ENCODE results near the gene APOLD1. TPM values are rescaled to one million over a fixed set of nuclear protein-coding genes. Genes with fewer than 3 reads are reported as not detected.

APOLD1 gene
- polyA plus RNA-seq, 3 donors = 0.08 to 0.21 TPM; not detected in 1

DNA sequence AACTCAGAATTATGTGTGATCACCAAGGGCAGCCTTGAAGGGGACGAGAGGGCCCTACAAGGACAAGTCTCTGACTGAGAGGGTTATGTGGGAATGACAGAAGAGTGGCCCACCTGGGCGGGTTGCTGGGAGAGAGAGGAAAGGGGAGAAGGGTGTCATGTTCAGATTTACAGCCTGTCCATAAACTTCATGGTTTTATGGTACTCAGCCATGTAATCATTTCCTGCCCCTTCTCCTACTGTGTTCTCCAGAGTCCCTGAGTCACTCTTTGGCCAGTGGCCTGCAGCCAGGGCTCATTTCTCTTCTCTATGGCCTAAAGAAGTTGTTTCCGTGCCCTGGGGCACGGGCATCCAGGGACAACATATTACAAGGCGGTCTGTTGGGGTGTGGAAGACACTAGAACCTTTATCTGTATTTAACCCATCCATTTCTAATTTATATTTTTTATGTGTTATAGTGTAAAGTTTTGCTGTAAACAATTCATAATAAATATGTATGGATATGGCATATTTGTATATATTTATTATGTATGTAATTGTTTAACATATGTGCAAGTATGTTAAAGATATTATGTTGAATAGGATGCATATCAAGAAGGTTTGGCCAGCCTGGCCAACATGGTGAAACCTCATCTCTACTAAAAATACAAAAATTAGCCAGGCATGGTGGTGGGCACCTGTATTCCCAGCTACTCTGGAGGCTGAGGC, 54.6 kb downstream of the APOLD1 start:
- Histone ChIP-seq H3K27ac (ENCODE audit: low read depth in 1 of 2, low read length in 2 of 2) (no peak overlapping the region), H3K4me1 (ENCODE audit: control insufficient read depth in 1 of 2, insufficient read depth in 2 of 2, low read length in 2 of 2) (no peaks in the 10 kb centered on the region), H3K27me3 (ENCODE audit: control insufficient read depth in 2 of 2, insufficient read depth in 2 of 2, low read length in 2 of 2) (no peaks in the 10 kb centered on the region), H4K20me1 (ENCODE audit: insufficient read depth, low read length) (no peaks in the 10 kb centered on the region), H3K4me2 (replicated peaks; ENCODE audit: extremely low read depth, low read length, poor library complexity, severe bottlenecking) (no peak overlapping the region), H3K79me2 (ENCODE audit: insufficient read depth, low read length) (no peaks in the 10 kb centered on the region), H3K36me3 (replicated peaks in 1 of 2; ENCODE audit: control insufficient read depth in 1 of 2, insufficient read depth in 2 of 2, low read length in 2 of 2) (no peaks in the 10 kb centered on the region), H3K9ac (ENCODE audit: insufficient read depth, low read length, poor library complexity, severe bottlenecking) (no peak overlapping the region), H2AFZ (ENCODE audit: insufficient read depth, low read depth, low read length, poor library complexity, severe bottlenecking) (no peak overlapping the region), H3K4me3 (replicated peaks in 1 of 3; ENCODE audit: low read depth in 2 of 3, low read length in 3 of 3) (no peak overlapping the region), H3K9me3 (replicated peaks in 1 of 2; ENCODE audit: control insufficient read depth in 1 of 2, insufficient read depth in 1 of 2, low read length in 2 of 2) (no peaks in the 10 kb centered on the region)
- TF ChIP-seq, protein P1, sequence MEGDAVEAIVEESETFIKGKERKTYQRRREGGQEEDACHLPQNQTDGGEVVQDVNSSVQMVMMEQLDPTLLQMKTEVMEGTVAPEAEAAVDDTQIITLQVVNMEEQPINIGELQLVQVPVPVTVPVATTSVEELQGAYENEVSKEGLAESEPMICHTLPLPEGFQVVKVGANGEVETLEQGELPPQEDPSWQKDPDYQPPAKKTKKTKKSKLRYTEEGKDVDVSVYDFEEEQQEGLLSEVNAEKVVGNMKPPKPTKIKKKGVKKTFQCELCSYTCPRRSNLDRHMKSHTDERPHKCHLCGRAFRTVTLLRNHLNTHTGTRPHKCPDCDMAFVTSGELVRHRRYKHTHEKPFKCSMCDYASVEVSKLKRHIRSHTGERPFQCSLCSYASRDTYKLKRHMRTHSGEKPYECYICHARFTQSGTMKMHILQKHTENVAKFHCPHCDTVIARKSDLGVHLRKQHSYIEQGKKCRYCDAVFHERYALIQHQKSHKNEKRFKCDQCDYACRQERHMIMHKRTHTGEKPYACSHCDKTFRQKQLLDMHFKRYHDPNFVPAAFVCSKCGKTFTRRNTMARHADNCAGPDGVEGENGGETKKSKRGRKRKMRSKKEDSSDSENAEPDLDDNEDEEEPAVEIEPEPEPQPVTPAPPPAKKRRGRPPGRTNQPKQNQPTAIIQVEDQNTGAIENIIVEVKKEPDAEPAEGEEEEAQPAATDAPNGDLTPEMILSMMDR (IDR thresholded peaks at IDR 0.05) = no peak
- intact Hi-C loops (cut with micrococcal nuclease) = no loop called here
- Mint-ChIP-seq H3K36me3 (peaks cover 4 to 8% of the 10 kb centered on the region in 2 donors), H3K9me3 (no peaks in the 10 kb centered on the region), H3K27ac (peak overlapping the region in 1 of 7 donors; percentile 74), H3K27me3 (ENCODE audit: low read depth in 3 of 3) (peaks cover 0 to 2% (median 0%) of the 10 kb centered on the region in 3 donors), H3K4me3 (no peak overlapping the region), H3K4me1 (peaks cover 4% of the 10 kb centered on the region)
- no CpG with 5 or more reads among the region's 5 CpGs for WGBS (ENCODE audit: insufficient coverage)
- no peak for DNase-seq

DNA sequence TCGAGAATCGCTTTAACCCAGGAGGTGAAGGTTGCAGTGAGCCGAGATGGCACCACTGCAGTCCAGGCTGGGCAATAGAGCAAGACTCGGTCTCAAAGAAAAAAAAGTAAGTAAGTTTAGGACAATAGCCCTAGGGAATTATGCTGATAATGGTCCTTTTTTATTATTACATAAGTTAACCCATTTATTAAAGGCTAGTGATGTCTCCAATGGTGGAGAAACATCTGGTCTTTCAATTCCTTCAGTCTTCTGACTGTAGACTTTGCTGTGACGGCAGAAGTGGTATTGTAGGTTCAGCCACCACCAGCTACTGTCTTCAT, 55.1 kb downstream of the APOLD1 start:
- no peak overlapping the region for H3K4me3 Mint-ChIP-seq

More for the DNA sequence above, 55.1 kb downstream of the APOLD1 start:
- H3K4me3 ChIP-seq (replicated peaks in 1 of 3; ENCODE audit: low read depth in 2 of 3, low read length in 3 of 3) = no peak overlapping the region
- peaks cover 4% of the 10 kb centered on the region for H3K4me1 Mint-ChIP-seq
- H3K36me3 ChIP-seq (replicated peaks in 1 of 2; ENCODE audit: control insufficient read depth in 1 of 2, insufficient read depth in 2 of 2, low read length in 2 of 2) = no peaks in the 10 kb centered on the region
- H3K27ac ChIP-seq (ENCODE audit: low read depth in 1 of 2, low read length in 2 of 2) = no peak overlapping the region
- no peaks in the 10 kb centered on the region for H3K9me3 Mint-ChIP-seq
- no peaks in the 10 kb centered on the region for H3K4me1 ChIP-seq (ENCODE audit: control insufficient read depth in 1 of 2, insufficient read depth in 2 of 2, low read length in 2 of 2)
- peaks cover 0 to 3% (median 0%) of the 10 kb centered on the region in 3 donors for H3K27me3 Mint-ChIP-seq (ENCODE audit: low read depth in 3 of 3)
- no peak overlapping the region for H3K27ac Mint-ChIP-seq
- intact Hi-C loops (cut with micrococcal nuclease) = no loop called here
- H3K4me2 ChIP-seq (replicated peaks; ENCODE audit: extremely low read depth, low read length, poor library complexity, severe bottlenecking) = no peak overlapping the region
- H3K9me3 ChIP-seq (replicated peaks in 1 of 2; ENCODE audit: control insufficient read depth in 1 of 2, insufficient read depth in 1 of 2, low read length in 2 of 2) = no peaks in the 10 kb centered on the region
- H2AFZ ChIP-seq (ENCODE audit: insufficient read depth, low read depth, low read length, poor library complexity, severe bottlenecking) = no peak overlapping the region
- peaks cover 3 to 8% of the 10 kb centered on the region in 2 donors for H3K36me3 Mint-ChIP-seq
- TF ChIP-seq, protein P1 (IDR thresholded peaks at IDR 0.05) = no peak
- no peak overlapping the region for H3K9ac ChIP-seq (ENCODE audit: insufficient read depth, low read length, poor library complexity, severe bottlenecking)
- no peaks in the 10 kb centered on the region for H4K20me1 ChIP-seq (ENCODE audit: insufficient read depth, low read length)
- H3K79me2 ChIP-seq (ENCODE audit: insufficient read depth, low read length) = no peaks in the 10 kb centered on the region
- 100% methylated on average over 1 of the region's 5 CpGs for whole genome bisulfite sequencing (ENCODE audit: insufficient coverage)
- H3K27me3 ChIP-seq (ENCODE audit: control insufficient read depth in 2 of 2, insufficient read depth in 2 of 2, low read length in 2 of 2) = no peaks in the 10 kb centered on the region
- no peak for DNase-seq

Small RNAs within 50 kb of the gene (small RNA-seq; reads per million reads assigned to genes)
- gene AC007215.1 (ENCODE audit: insufficient read length, low read depth) (not detected), gene MIR613 (ENCODE audit: insufficient read length, low read depth) (not detected)

Other genes starting within 250 kb of the APOLD1 start
- under 1 TPM; 0.04 to 0.46 (median 0.27) TPM for gene DUSP16, start 222.8 kb upstream of the APOLD1 start, polyA plus RNA-seq
- 10 to 100 TPM; 14.4 to 45.9 (median 38.2) TPM for gene CREBL2, start 173.8 kb upstream of the APOLD1 start, polyA plus RNA-seq
- gene GPR19, start 89.5 kb upstream of the APOLD1 start, polyA plus RNA-seq = not detected
- 10 to 100 TPM in 1 of 3 donors, 1 to 10 TPM in 2; 9.2 to 98.1 (median 9.5) TPM for gene CDKN1B, start 68.3 kb upstream of the APOLD1 start, polyA plus RNA-seq
- gene DDX47, start 27.7 kb downstream of the APOLD1 start, polyA plus RNA-seq = 10 to 100 TPM; 27.6 to 35.2 (median 30.1) TPM
- under 1 TPM in 1 of 3 donors, not detected in 2; 0.43 TPM for gene GPRC5A, start 105.9 kb downstream of the APOLD1 start, polyA plus RNA-seq
- under 1 TPM in 1 of 3 donors, not detected in 2; 0.49 TPM for gene GPRC5D, start 166.5 kb downstream of the APOLD1 start, polyA plus RNA-seq
- 10 to 100 TPM; 33.4 to 89.3 (median 71.3) TPM for gene HEBP1, start 214.6 kb downstream of the APOLD1 start, polyA plus RNA-seq